CD4-positive, alpha-beta T cell treated with Interferon gamma for 1 hour (primary cell): ENCODE data around the gene CMTR2.
A peak's percentile ranks its signal among the peaks of the same experiment; 100 is the strongest.
"Not testable (repeated sequence)": the region's sequence is repeated elsewhere in the genome, so short reads cannot be mapped to it uniquely, and the experiment has no call there.

Source experiments
- DNase-seq: peaks from one replicate; pipeline ENCODE4 v3.0.0-alpha.2; 2020

The CMTR2 gene, protein sequence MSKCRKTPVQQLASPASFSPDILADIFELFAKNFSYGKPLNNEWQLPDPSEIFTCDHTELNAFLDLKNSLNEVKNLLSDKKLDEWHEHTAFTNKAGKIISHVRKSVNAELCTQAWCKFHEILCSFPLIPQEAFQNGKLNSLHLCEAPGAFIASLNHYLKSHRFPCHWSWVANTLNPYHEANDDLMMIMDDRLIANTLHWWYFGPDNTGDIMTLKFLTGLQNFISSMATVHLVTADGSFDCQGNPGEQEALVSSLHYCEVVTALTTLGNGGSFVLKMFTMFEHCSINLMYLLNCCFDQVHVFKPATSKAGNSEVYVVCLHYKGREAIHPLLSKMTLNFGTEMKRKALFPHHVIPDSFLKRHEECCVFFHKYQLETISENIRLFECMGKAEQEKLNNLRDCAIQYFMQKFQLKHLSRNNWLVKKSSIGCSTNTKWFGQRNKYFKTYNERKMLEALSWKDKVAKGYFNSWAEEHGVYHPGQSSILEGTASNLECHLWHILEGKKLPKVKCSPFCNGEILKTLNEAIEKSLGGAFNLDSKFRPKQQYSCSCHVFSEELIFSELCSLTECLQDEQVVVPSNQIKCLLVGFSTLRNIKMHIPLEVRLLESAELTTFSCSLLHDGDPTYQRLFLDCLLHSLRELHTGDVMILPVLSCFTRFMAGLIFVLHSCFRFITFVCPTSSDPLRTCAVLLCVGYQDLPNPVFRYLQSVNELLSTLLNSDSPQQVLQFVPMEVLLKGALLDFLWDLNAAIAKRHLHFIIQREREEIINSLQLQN

DNA sequence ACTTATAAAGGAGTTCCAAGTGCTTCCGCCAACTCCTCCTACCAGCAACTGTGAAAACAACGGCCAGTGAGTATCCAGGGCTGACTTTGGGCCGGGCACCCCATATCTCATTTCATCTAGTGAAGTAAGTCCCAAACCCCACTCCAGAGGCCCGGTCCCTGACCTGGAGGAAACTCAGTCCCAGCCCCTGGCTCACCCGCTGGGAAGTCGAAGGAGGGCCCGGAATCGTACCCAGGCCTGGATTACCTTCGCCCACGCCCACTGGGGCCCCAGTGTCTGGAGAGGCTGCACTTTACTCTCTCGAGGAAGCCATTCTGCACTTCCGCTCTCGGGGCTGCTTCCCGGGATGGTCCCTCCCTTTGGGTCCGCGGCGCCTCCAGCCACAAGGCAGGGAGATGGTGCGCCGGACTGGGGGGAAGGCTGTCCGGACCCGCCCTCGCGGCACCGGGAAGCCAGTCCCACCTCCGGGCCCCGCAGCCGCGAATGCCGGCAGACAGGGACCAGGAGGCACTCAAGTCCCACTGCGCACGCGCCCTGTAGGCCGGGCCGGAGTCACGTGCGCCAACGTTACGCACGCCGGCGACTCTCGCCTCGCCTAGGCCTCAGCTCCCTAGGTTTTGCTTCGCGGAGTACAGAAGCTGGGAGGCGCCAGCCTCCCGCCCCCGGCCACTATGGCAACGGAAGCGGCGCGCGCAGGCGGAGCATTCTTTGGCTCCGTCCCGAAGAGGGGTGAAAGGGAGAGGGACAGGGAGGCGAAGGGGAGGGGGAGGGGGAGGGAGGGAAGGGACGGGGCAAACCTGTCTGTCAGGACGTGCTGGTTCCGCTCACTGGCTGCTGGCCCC, at the start of gene CMTR2:
Gene CMTR2, minus strand, starts transcription at position 513 of the 842 bp plus-strand sequence. CDS start 3,482 bp downstream, outside the sequence.
- DNase-seq, result peak; percentile 91

DNA sequence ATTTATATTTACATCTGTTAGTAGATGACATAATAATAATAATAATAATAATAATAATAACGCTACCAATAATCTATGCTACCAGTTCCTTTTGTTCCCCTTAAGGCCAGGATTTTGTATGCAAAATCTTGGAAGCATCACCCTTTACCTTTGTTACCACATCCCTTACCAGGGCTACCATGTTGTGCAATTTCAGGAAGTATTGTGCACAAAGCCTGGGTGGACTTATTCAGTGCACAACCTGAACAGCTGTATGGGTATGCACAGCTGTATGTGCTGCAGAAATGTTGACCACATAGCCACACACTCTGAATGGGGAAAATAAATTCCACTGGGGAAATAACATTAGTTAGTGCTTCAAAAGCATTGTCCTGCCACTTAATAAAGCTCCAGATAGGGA, 49.4 kb upstream of the CMTR2 start:
- no peak for DNase-seq

DNA sequence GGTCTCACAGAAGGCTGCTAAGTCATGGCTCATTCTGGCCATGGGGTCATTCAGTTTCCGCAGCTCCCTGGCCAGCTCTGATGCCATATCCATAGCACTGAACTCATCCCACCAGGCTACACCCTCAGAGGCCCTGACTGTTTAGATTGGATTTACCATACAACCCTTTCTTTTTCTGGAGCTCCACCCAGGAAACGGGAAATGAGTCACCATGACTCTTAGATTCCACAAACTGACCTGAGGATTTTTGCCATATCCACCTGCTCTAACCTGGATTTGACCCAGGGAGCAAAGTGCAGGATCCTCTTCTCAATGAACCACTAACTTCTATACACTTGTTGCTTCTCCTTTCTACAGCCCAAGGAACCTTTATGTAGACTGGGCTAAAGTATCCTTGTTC, 49.0 kb upstream of the CMTR2 start:
- no peak for DNase-seq

DNA sequence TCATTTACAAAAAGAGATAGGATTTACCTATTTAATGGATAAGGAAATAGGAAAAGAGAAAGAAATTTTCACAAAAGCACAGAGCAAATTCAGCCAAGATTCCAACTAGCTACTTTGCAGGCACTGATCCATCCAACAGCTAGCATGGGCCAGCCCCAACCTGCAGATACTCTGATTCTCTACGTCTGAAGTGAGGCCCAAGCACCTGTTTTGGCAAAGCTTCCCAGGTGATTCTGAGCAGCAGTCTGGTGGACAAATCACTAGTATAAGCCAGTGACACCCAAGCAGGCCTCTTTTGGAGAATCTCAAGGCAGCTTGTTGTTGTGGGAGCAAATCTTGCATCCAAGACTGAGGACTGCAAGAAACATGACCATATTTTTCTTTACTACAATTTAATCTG, 48.4 kb upstream of the CMTR2 start:
- no peak for DNase-seq

DNA sequence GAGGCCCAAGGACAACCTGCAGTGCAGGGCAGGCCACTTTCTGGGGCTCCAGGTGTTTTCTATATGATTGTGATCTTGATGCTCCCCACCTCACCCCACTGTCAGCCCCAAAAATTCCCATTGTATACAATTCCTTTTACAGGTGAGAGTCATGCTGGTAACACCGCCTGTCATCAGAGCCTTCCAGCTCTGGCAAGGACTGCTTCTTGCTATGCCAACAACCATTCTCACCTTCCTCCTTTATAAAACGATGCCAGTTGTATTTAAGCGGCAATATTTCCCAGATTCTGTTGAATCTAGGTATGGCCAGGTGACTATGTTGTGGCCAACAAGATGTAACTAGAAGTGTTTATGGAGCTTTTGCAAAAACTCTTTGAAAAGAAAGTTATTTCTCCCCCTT, 38.9 kb upstream of the CMTR2 start:
- DNase-seq, result no peak

DNA sequence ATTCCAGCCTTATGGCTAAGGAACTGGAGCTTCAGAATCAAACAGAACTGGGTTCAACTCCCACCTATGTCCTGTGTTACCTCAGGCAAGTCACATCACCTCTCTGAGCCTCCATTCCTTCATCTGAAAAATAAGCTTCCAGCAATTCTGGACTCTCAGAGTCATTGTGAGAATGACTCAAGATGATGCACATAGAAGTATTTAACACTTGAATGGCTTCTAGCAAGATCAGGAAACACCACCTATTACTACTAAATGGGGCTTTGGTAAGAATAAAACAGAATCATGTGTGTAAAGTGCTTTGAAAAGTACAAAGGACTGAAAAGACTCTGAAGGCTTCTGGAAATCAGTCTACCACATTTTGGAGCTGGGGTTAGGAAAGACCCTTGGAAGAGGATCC, 38.5 kb upstream of the CMTR2 start:
- no peak for DNase-seq

DNA sequence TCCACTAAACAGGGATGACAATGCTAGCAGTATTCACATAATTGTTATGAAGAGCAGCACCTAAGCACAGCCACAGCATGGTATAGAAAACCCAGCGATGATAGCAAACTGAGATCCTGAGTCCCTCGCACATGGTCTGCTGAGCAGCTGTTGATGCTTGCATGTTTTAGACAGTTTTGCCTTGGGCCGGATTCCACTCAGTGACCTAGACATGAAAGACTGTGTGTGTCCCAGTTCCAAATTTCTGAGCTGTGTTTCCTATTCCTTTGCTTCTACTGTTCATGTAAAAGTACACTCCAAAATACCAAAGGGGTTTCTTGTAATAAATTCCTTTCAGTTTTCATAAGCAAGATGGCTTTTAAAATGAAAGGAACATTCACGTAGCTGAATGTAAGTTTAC, 30.8 kb upstream of the CMTR2 start:
- no peak for DNase-seq

DNA sequence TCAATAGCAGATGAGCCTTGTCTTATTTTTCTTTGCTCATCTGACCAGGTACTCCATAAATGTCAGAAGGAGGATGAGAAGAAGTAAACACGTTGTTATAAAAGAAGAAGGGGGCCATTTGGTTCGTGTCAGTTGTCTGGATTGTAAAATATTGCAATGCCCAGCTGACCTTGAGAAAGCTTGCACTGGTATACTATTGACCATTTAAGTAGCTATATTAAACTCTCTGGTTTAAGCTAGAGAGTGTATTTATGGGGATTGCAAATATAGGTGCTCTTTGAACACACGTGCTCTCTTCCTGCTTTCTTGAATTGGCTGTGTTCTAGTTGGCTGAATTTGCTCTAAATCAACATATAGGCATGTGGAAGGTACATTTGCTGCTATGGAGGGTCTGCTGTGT, 26.1 kb upstream of the CMTR2 start:
- DNase-seq, result no peak

DNA sequence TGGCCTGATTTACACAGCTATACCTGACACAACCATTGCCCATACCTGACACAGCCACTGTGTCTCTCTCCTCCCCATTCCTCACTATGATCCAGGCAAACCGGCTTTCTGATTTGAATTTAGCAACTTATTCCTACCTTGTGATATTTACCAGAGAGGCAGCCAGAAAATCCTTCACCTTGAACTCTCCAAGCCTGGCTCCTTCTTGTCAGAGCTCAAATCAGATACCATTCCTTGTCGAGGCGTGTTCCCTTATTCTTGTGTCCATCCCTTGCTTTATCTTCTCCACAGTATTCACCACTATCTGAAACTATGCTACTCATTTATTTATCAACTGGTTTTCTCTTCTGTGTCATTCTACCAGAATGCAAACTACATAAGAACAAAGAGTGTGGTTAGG, 24.4 kb upstream of the CMTR2 start:
- not testable (repeated sequence) for DNase-seq

DNA sequence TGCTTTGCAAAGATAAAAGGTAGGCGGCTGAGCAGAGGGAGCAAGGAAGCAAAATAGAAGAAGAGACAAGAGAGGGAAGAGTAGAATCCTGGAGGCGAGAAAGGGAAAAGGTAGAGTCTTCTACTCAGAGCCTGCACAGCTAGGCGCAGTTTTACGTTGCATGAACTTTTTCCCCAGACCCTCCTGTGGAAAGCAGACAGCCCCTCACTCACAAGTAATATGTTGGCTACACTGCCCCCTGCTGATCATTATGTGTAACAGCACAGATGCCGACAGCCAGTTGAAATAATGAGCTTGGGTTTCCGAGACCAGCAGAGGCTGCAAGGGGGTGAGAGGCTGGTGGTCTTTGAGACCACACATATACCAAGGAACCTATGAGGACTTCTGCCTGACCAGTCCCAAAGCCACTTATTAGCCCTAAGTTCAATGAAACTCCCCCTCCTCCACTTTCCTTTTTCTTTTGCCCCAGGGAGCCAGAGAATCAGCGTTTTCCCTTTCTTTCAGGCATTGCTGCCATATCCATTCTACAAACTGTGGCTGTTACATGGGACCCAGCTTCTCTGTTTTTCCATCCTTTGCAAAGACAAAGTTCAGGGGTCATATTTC, 22.5 kb upstream of the CMTR2 start:
- DNase-seq, result peak; percentile 6

DNA sequence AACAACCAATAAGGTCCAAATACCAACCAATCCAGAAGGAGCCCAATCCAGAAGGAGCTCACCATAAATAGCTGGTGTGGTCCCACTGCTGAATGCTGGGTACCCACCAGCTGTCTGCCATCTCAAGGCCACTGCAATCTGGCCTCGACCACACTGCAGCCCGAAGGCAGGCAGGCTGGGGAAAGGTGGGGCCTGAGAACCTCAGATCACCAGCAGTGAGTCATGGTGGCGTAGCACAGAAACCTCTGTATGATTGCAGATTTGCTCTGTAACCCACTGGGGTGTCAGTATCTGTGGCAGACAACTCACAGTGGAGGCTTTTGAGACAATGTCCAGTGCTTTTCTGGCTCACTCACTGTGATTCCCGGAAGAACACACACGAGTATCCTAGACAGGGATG, 14.7 kb upstream of the CMTR2 start:
- peak; percentile 1 for DNase-seq

DNA sequence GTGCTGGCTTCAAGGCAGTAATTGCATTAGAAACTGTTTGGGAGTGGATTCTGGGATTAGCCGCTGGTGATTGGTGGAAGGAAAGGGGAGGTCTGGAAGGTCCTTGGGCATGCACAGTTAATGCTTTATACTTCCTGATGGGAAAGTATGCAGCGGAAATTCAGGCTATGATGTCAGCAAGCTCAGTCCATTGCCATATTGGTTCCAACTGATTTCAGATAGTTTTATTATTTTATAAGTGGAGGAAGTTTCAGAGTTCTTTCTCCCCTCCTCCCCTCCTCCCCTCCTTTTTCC, 8.1 kb upstream of the CMTR2 start:
- no peak for DNase-seq

DNA sequence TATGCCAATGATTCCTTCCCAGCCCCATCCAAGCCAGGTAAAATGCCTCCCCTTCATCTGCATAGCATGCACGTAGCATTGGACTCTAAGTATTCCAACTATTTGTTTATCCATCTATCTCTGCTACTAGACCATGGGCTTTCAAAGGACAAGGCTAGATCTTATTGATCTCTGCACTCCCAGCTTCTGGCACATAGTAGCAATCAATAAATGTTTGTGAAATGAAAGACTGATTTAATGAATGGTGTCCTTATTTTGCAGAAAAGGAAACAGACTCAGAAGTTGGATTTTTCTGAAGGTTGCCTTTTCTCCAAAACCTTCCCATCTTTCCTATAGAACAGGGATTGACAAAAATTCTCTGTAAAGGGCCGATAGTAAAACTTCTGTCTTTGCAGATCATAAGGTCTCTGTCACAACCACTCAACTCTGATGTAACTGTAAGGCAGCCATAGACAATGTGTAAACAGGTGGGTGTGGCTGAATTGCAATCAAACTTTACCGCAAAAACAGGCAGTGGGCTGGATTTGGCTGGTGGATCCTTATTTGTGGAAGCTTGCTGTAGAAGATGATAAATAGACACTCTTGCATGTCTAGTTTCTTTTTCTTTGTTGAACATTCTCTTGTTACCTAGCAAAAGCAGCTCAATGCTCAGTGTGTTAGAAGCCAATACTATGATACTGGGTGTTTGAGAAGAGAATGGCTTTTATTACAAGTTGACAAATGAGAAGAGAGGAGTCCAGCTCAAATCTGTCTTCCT, 7.6 kb upstream of the CMTR2 start:
- no peak for DNase-seq

DNA sequence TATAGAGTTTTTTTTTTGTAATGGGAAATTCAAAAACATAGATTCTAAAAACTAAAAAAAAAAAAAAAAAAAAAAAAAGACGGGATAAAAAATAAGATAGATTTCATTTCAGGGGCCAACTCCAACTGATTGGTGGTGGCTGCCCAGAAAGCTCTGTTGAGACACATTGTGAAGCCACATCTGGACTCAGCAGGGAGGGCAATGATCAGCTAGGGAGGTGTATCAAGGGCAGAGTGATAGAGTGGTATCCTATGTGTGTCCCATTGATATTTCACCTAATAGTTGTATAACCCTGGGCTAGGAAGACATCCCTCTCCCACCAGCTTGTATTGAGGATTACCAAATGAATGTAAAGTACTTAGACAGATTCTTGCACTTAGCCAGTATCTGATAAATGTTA, 6.7 kb upstream of the CMTR2 start:
- no peak for DNase-seq

DNA sequence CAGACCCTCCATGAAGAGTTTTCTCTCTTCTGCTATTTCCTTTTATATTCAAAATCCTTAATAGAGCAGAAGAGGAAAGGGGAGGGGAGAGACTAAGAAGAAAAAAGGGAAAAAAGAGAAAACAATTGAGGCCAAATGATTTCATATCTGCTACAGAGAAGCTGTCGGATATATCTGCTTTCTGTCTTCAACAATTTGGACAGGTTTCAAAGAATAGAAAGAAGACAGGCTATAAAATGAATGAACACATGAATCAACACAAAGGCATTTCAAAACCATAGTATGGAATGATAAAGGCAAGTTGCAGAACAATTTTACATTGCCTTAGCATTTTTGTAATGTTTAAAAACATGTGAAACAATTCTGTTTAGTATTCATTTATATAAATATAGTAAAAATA, 4.7 kb upstream of the CMTR2 start:
- no peak for DNase-seq

DNA sequence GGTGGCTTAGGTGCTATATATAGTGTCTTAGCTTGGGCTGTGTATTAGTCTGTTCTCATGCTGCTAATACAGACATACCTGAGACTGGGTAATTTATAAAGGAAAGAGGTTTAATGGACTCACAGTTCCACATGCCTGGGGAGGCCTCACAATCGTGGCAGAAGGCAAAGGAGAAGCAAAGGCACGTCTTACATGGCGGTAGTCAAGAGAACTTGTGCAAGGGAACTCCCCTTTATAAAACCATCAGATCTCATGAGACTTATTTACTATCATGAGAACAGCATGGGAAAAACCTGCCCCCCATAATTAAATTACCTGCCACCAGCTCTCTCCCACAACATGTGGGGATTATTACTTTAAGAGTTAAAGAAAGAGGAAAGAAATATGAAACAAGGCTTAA, 2.9 kb upstream of the CMTR2 start:
- not testable (repeated sequence) for DNase-seq

DNA sequence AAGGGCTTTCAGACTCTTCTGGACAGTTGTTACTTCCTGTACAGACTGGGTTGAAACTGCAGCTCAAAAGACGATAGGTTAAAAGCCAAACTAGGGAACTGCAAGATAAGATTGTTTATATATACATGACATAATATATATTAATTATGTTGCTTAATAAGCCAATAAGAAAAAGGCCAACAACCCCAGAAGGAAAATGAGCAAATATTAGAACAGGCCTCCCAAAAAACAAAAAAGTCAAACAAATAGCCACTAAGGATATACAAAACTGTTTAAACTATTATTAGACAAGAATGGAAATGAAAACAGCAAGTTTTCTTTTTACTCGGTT, 495 bp upstream of the CMTR2 start:
- no peak for DNase-seq

DNA sequence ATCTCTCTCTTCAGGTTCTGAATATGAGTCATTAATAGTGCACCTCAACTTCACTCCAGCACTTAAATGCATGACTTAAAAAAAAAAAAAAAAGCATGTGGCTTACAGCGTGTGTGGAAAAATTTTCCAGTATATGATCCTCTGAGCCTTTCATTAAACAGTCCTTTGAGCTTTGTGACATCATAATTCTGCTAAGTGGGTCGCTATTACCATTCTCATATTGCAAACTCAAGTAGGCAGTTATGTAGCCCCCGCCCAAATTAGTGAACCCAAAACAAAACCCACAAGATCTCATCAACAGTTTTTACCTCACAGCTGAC, 672 bp downstream of the CMTR2 start:
- DNase-seq, result no peak

DNA sequence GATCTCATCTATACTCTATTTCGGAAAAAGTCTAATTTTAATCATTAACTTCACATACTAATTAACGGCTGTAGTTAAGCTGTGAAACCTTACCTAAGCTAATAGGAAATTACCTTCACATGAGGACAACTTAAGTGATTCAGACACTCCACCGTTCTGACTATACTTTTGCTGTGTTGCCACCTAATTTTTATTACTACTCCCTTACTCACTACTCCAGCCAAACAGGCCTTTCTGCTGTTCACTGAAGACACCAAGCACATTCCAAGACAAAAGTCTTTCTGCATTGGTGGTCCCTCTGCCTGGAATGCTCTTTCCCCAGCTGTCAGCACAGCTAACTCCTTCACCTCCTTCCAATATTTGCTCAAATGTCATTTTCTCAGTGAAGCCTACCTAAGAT, 1.3 kb downstream of the CMTR2 start:
- DNase-seq, result no peak

DNA sequence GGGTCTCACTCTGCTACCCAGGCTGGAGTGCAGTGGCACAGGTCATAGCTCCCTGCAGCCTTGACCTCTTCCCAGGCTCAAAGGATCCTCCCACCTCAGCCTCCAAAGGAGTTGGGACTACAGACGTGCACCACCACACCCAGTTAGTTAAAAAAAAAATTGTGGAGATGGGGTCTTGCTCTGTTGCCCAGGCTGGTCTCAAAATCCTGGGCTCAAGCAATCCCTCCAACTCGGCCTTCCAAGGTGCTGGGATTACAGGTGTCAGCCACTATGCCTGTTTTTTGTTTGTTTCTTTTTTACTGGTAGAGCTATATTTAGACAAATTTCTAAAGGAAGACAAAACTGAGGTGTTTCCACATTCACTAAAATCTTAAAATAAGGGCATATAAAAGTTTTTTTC, 1.7 kb downstream of the CMTR2 start:
- no peak for DNase-seq

DNA sequence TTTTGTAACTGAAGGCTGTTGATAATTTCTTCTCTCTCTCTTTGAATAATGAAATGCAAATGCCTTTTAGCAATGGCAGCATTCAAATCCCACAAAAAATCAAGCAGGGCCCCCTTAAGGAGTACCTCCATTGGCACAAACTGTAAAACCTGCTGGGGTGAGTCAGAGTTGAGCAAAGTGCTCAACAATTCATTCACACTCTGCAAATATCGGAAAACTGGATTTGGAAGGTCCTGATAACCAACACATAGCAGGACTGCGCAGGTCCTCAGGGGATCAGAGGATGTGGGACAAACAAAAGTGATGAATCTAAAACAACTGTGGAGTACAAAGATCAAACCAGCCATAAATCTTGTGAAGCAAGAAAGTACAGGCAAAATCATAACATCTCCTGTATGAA, 5.6 kb downstream of the CMTR2 start:
- no peak for DNase-seq

DNA sequence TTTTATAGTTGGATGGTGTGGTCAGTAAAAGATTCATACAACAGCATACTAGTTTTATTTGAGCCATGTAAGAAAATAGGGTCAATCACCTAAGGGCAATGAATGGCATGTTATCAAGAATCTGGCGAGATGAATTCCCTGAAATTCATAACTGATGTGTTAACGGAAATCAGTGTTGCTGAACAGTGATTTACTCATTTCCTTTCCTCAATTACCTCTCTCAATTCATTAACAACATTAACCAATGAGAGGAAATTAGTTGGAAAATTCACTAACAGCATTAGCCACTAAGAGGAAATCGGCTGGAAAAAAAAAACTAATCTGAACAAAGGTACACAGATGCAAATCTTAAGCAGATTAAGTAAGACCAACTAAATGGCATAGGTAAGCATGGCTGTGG, 6.3 kb downstream of the CMTR2 start:
- no peak for DNase-seq
